K562 (cell line): ENCODE results near the gene CSKMT. TPM values are rescaled to one million over a fixed set of nuclear protein-coding genes. Genes with fewer than 3 reads are reported as not detected.
A peak's percentile ranks its signal among the peaks of the same experiment; 100 is the strongest.

Source experiments
- CLOCK ChIP-seq: fragments of 250-450 bp; sonication (Bioruptor Pico); IDR thresholded peaks from 2 replicates; pipeline ENCODE4 v1.4.0; 2020; ENCODE audit warnings: mild to moderate bottlenecking, moderate library complexity, borderline replicate concordance
- EWSR1 ChIP-seq: fragments of 450-650 bp; IDR thresholded peaks from 2 replicates; pipeline ENCODE4 v1.6.1; 2018; ENCODE audit warnings: borderline replicate concordance, mild to moderate bottlenecking, low read depth, moderate library complexity; ENCODE audit not compliant: partially characterized antibody
- KLF13 ChIP-seq: fragments of 450-650 bp; IDR thresholded peaks from 2 replicates; pipeline ENCODE4 v1.6.1; 2016; ENCODE audit warnings: missing genetic modification characterization, low read depth, mild to moderate bottlenecking, missing compliant biosample characterization, moderate library complexity, borderline replicate concordance
- NFATC3 ChIP-seq: fragments of 450-650 bp; IDR thresholded peaks from 2 replicates; pipeline ENCODE4 v1.6.1; 2017; ENCODE audit warnings: mild to moderate bottlenecking
- NFIX ChIP-seq: fragments of 250-450 bp; sonication (Bioruptor Pico); IDR thresholded peaks from 2 replicates; pipeline ENCODE4 v1.4.0; 2020; ENCODE audit warnings: low read depth, mild to moderate bottlenecking, moderate library complexity
- PRMT5 ChIP-seq: sonication (generic); formaldehyde crosslinking; IDR thresholded peaks from 2 replicates; pipeline ENCODE4 v1.5.0; 2020; ENCODE audit warnings: missing genetic modification reagents
- ZNF212 ChIP-seq: fragments of 450-650 bp; formaldehyde crosslinking; IDR thresholded peaks from 2 replicates; pipeline ENCODE4 v1.4.0; 2020; ENCODE audit warnings: mild to moderate bottlenecking
- ZNF79 ChIP-seq: fragments of 250-450 bp; sonication (Bioruptor Pico); IDR thresholded peaks from 2 replicates; pipeline ENCODE4 v1.4.0; 2020; ENCODE audit warnings: low read depth, mild to moderate bottlenecking, moderate library complexity
- polyA plus RNA-seq, 8 experiments: library from polyadenylated mRNA; depleted of rRNA in 4 of 8; stranded (reverse) in 5 of 8; unstranded in 3 of 8; fragments of >200 nt; fragmentation: Nextera tagmentation in 2 of 8; fragmentation: Illumina TruSeq in 1 of 8; extraction: Ambion mirVana in 2 of 8; extraction: Trizol in 1 of 8; gene quantifications; 2 replicates each; pipeline versions ENCODE4 v1.2.1 to v1.2.3, GENCODE V29; 2011 to 2014; ENCODE audit warnings: inconsistent platforms in 1 of 8, missing spikeins in 1 of 8
- total RNA-seq, 7 experiments: library from RNA; depleted of rRNA in 6 of 7; stranded (reverse); fragments of >200 nt in 6 of 7; fragmentation: Illumina TruSeq in 2 of 7; extraction: Trizol in 2 of 7; gene quantifications; 2 replicates each; pipeline versions ENCODE4 v1.2.1 to v1.2.3, GENCODE V29; 2011 to 2021; ENCODE audit warnings: low replicate concordance in 1 of 7
- TF ChIP-seq, protein P1 (sequence below), 2 experiments: fragments of 450-650 bp; formaldehyde crosslinking in 1 of 2; IDR thresholded peaks; 2 replicates each; pipeline versions ENCODE4 v1.4.0 to v1.6.1; 2014 to 2020; ENCODE audit warnings: mild to moderate bottlenecking in 2 of 2, borderline replicate concordance in 1 of 2, low read depth in 1 of 2
- TF ChIP-seq, protein P2 (sequence below): sonication (generic); formaldehyde crosslinking; IDR thresholded peaks from 2 replicates; pipeline ENCODE4 v1.9.0; 2022; ENCODE audit warnings: mild to moderate bottlenecking, missing genetic modification reagents

The CSKMT gene
- total and polyA plus RNA-seq, 9 of the 15 experiments (the other 6 are each of a cell fraction or from before 2014, with no cell fraction given) = 10.3 to 108 (median 27.2) TPM

DNA sequence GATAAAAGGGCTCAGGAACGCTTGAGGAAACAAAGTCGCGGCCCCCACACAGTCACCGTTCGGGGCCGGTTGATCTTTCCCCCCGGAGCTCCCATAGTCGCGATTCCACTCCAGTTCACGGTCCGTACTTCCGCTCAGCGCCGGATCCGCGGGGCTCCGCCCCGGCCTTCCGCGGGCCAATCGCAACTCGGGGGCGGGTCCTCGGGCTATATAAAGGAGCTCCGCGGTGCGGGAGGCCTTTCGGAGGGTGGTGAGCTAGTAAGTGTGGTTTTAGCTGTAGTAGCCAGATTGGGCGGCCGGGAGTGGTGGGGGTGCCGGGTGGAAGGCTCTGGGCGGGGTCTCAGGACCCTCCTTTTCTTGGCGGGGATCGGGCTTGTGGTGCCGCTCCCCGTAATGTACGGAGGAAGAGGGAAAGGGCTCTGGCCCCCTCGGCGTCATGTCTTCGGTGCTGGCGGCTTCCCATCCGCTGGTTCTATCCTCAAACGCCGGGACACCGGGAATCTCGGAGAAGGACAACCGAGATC is at the start of gene CSKMT, which contains the start of gene C11orf98 (continued):
- TF ChIP-seq, protein P1, sequence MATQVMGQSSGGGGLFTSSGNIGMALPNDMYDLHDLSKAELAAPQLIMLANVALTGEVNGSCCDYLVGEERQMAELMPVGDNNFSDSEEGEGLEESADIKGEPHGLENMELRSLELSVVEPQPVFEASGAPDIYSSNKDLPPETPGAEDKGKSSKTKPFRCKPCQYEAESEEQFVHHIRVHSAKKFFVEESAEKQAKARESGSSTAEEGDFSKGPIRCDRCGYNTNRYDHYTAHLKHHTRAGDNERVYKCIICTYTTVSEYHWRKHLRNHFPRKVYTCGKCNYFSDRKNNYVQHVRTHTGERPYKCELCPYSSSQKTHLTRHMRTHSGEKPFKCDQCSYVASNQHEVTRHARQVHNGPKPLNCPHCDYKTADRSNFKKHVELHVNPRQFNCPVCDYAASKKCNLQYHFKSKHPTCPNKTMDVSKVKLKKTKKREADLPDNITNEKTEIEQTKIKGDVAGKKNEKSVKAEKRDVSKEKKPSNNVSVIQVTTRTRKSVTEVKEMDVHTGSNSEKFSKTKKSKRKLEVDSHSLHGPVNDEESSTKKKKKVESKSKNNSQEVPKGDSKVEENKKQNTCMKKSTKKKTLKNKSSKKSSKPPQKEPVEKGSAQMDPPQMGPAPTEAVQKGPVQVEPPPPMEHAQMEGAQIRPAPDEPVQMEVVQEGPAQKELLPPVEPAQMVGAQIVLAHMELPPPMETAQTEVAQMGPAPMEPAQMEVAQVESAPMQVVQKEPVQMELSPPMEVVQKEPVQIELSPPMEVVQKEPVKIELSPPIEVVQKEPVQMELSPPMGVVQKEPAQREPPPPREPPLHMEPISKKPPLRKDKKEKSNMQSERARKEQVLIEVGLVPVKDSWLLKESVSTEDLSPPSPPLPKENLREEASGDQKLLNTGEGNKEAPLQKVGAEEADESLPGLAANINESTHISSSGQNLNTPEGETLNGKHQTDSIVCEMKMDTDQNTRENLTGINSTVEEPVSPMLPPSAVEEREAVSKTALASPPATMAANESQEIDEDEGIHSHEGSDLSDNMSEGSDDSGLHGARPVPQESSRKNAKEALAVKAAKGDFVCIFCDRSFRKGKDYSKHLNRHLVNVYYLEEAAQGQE (IDR thresholded peaks at IDR 0.05; ENCODE audit: borderline replicate concordance) = 0 out of 2 replicates have a peak, but pooled peaks have one; percentile 19
- TF ChIP-seq, protein P1 (CRISPR knock-in tag; IDR thresholded peaks at IDR 0.05; ENCODE audit: low read depth) = no peak; the same call in 1 of the 2 replicates
- TF ChIP-seq, protein P2, sequence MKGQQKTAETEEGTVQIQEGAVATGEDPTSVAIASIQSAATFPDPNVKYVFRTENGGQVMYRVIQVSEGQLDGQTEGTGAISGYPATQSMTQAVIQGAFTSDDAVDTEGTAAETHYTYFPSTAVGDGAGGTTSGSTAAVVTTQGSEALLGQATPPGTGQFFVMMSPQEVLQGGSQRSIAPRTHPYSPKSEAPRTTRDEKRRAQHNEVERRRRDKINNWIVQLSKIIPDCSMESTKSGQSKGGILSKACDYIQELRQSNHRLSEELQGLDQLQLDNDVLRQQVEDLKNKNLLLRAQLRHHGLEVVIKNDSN (CRISPR knock-in tag) = no peak
- TF ChIP-seq KLF13 (peak; percentile 79; the same call in 1 of the 2 replicates), NFIX (CRISPR knock-in tag) (no peak), ZNF212 (CRISPR knock-in tag) (no peak), ZNF79 (no peak), CLOCK (CRISPR knock-in tag) (no peak), NFATC3 (no peak), PRMT5 (CRISPR knock-in tag) (no peak), EWSR1 (no peak)
